NCI-H1417 (cell line): ENCODE results near the gene EGFL6.

Experiments used
- DNase-seq, 3 experiments: peaks; one replicate each; lab custom pipeline; 2025; lab: John Stamatoyannopoulos, UW

EGFL6 gene, protein sequence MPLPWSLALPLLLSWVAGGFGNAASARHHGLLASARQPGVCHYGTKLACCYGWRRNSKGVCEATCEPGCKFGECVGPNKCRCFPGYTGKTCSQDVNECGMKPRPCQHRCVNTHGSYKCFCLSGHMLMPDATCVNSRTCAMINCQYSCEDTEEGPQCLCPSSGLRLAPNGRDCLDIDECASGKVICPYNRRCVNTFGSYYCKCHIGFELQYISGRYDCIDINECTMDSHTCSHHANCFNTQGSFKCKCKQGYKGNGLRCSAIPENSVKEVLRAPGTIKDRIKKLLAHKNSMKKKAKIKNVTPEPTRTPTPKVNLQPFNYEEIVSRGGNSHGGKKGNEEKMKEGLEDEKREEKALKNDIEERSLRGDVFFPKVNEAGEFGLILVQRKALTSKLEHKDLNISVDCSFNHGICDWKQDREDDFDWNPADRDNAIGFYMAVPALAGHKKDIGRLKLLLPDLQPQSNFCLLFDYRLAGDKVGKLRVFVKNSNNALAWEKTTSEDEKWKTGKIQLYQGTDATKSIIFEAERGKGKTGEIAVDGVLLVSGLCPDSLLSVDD

DNA sequence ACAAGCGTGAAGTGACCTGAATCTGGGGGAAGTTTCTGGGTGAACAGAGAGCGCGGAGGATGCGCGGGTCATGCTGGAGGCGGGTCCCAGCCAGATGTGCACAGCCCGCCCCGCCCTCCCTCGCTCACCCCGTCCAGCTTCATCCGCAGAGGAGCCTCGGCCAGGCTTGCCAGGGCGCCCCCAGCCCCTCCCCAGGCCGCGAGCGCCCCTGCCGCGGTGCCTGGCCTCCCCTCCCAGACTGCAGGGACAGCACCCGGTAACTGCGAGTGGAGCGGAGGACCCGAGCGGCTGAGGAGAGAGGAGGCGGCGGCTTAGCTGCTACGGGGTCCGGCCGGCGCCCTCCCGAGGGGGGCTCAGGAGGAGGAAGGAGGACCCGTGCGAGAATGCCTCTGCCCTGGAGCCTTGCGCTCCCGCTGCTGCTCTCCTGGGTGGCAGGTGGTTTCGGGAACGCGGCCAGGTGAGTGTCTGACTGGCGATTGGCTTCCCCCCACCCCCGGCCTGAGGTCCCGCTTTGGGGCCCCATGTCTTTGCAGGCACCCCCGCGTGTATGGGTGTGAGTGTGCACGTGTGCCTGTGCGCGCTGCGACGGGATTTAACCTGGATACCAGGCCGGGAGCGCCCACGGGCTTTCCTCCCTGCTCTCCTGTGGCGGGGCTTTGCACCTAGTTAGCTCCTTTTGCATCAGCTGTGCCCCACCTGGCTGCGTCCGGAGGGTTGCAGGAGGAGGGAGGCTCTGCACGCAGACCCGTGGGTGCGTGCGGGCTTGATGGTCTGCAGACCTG is at the start of gene EGFL6:
TSS of gene EGFL6 (plus strand) at position 123 of the 782 bp plus-strand sequence. CDS start at position 384, 261 bp downstream.
- DNase-seq = peak in 2 of 3 experiments; percentile 53 to 60

DNA sequence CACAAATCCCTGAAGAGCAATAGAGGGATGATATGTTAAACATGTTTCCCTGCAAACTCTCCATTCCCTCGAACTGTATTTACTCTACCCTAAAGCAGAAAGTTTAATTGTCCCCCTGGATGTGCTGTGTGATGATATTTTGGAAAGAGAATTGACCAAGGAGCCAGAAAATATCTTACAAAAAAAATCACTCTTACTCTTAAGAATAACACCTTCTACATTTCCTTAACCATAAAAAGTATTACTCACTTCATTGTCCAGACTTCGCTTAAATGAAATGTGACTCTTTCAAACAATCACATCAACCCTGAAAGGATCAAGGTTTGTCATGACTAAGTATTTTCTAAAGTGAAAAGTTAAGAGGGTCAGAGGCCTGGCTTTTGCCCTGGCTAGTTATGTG is 49.0 kb upstream of the EGFL6 start:
- DNase-seq = no peak

DNA sequence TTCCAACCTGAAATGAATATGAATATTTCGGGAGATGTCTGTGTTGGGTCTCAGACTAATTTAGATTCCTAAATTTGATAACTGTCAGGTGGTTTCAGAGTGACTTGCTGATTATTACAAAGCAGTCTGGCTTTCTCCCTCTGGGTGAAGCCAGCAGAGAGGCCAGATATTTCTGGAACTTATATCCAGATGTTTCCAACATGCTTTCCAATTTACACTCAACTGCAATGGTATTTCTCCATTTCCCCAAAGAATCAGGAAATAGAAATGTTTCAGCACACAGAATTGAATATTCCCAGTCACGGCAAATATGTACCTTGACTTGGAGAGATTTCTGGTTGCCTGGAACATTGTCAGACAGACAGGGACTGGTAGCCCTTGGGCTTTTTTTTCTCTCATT is 48.5 kb upstream of the EGFL6 start:
- DNase-seq = no peak

DNA sequence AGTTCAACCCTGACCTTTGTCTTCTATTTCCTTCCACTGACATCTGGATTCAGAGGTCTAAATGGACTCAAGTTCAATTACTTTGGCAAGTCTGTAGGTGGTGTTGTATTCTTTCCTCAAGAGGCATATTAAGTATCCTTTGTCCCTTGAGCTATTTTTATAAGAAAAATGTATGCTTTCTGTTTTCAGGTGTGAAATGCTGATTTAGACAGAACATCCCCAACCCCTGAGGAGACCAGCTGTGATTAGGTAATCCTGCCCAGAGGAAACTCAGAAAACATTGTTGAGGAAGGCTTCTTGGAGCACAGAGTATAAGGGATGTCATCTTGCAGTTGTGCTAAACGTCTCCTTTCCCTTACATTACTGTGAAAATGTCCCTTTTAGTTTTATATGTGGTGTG is 46.6 kb upstream of the EGFL6 start:
- no peak for DNase-seq

DNA sequence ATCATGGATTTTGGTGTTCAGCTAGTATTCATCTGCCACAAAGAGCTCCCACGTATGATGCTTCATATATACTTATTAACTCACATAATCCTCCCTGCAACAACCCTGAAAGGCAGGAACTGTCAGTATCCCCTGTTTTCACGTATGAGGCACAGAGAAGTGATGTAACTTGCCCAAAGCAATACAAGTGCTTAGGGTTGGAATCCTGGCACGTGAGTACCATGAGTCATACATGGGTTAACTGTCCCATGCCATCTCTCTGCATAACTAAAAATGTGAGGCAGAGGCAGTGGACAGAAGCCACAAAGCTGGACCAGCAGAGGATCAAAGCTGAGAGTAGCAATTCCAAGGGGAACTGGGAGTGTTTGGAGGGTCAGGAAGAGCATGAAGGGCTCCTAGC is 35.7 kb upstream of the EGFL6 start:
- DNase-seq = no peak

DNA sequence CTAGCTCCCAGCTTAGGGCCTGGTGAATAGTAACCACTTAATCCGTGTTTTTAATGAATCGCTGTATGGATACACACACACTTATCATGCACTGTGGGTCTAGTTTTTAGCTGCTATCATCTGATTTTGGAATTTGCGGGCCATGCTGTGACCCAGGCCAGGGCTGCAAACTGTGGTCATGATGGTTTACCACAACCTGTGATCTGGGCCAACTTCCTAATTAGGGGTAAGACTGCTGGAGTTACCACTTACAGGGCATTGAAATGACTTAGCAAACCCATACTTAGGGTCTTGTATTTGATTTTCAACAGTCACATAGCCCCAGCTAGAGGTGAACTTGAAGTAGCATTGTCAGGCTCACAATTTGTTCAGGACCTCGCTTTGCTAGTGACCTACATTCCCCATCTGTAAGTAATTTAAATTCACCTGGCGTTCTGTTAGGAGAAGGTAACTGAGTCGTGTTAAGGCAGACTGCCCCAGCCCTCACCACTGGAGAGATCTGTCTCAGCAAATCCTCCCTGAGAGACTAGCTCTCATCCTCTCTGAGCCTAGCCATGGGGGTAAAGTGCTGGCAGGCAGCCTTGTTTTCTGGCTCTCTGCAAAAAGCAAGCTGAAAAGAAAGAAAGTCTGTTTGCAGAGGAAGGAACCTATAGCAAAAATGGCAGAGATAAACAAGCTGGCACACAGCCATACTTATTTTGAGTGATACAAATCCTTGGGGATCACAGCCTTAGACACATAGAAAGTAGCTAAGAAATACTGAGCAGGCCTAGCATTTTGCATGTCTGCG is 33.8 kb upstream of the EGFL6 start:
- DNase-seq = no peak

DNA sequence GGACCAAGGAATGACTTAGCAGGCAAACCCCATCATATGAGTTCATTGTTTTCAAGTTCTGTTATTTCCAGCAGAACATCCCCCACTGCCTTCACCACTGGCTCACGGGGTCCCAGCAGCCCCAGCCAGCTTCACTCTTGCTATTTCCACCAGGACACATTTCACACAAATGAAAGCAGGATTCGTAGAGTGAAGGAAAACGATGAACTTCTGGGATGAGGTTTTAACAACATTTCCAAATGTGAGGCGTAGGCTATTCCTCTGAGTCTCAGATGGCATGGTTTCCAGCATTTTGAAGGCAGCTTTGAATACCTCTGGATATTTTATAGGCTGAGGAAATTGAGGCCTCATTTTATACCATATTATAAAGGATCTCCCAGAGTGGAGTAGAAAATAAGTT is 32.9 kb upstream of the EGFL6 start:
- no peak for DNase-seq

DNA sequence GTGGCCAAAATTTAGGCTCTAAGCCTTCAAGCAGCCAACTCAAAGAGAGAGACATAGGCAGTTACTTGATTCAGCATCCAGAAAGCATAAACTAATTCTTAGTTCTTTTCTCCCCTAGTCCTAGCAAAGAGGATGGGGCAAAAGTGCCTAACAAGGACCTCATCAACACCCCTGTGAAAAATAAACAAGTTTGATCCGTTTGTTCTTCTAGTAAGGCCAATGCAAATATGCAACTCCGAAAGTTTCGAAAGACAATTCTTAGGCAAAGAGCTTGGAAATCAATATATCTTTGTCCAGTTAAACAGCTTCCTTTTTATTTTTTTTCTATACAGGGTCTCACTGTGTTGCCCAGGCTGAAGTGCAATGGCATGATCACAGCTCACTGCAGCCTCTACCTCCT is 31.0 kb upstream of the EGFL6 start:
- no peak for DNase-seq

DNA sequence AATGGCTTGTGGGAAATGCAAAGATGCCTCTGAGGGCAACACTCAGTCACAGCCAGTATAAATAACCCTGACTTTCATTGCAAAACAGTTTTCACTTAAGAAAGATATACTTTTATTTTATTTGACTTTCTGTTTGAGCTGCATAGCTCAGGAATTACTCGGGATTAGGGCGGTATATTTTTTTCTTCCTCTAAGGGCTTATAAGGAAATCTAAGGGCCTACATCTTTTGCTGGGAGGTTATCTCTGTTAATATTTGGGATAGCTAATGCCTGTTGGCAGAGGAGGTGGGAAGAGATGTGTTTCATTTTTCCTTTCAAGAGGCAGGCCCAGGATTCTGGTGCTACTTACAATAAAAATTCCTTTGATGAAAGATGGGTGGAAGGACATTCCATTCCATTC is 28.8 kb upstream of the EGFL6 start:
- no peak for DNase-seq

DNA sequence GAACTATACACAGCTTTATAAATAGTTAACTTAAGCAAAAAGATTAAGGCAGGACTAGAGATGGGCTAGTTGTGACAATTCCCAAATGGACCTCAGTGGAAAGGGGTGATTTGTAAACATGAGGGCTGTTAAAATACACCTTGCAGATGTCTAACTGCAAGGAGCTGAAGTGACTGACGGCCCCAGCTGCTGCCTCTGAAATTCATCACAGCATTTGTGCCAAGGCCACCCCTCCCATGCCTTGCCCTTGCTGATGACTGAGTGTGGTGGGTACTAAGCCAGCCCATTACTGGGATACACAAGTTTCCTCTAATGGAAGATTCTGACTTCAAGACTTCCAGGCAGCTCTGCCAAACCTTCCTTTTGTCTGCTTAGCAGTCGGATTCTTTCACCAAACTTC is 23.7 kb upstream of the EGFL6 start:
- no peak for DNase-seq

DNA sequence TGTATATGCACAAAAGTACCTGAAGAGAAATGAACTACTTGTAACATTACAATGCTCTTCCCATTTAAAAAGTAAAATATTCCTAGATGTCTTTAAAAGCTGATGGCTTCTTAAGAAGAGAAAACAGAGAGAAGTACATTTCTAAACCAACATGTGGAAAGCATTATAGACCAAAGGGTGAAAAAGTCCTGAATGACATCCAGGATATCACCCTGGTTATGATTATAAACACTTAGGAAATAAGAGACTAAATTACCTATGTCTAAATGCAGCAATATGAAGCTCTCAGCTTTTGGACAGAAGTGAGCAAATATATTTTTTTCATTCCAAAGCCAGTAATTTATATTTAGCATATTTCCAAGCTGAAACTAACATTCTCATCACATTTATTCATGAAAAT is 21.7 kb upstream of the EGFL6 start:
- no peak for DNase-seq

DNA sequence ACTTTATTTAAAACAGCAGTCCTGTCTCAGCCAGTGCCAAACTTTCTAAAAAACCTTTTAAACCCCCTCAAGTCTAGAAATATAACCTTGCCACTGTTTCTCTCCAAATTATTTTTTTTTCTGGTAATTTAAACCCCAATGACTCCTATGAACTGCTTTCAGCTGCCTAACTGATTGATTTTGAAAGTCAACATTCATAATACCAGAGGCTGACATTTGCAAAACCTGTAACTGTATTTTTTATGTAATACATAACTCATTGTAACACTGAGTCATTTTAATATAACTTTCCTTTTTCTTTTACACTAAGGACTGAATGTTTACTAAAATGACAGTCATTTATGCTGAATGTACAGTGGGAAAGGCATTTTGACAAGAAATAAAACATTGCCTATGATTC is 19.1 kb upstream of the EGFL6 start:
- DNase-seq = no peak

DNA sequence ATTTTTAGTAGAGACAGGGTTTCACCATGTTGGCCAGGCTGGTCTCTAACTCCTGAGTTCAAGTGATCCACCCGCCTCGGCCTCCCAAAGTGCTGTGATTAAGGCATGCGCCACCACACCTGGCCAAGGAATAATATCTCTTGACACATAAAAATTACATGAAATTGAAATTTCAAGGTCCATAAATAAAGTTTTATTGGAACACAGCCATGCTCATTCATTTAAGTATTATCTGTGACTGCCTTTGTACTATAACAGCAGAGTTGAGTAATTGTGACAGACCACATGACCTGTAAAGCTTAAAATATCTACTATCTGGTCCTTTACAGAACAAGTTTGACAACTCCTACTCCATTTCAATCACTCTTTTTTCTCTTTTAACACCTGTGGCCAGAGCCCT is 17.8 kb upstream of the EGFL6 start:
- DNase-seq = no peak

DNA sequence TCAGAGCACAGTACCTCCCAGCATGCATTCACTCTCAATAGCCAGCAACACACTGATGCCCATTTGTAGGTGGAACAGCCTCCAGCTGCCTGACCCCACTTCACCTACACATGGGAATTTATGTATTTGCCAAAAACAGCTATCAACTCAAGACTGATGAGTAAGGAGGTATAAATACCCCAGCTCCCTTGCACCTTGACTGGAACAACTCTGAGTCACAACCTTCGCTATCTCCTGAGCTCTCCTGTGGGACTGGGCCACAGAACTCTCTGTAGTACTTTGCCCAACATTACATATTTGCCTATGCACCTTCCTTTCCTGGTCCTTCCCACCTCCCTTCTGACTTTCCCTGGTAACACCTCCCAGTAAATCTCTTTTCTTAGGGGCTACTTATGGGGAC is 16.5 kb upstream of the EGFL6 start:
- no peak for DNase-seq

DNA sequence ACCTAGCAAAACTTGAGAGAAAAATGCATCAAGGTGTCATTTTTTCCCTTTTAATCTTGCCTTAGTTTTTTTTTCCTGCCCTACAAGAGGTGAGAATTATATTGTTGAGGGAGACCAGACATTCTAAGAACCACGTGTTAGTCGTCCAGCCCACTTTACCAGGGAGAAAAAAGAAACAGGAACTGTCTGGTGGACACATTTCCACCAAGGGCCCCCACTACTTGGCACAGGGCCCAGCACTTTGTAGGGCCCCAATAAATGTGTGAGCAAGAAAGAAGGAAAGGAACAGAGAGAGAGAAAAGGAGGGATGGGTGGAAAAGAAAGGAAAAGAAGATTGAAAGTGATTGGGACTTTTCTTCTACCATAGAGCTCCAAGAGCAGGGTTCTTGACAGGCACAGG is 3.9 kb upstream of the EGFL6 start:
- no peak for DNase-seq

DNA sequence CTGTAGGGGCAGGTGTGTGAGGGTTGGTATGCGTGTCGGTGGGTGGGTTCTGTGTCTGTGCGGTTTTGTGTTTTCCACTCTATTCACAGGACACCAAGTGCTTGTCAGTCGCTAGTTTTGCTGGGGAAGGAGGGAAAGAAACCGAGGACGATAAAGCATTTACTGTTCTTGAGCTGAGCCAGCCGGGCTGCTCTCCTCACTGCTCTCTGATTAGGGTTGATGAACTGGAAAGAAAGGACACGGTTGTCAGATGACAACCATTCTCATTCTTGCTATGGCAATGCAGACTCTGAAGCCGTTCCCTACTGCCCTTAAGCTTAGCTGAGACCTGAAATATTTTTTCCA is 832 bp downstream of the EGFL6 start:
- no peak for DNase-seq

DNA sequence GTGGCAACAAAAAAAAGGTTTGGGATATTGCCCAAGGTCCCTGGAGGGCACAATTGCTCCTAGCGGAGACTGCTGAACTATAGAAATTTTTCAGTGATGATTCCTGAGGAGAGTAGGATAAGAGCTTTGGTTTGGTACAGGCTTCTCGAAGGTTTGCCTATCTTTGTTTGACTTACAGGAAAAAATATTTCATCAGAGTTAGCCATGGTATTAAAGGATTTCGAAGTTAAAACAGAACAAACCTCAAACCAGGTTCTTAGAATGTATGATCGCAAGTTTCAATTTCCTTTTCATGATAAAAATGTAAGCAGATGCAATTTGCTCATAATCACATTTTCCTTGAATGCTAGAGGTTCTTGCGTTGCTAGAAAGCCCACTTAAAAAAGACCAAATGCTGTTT is 1.7 kb downstream of the EGFL6 start:
- DNase-seq = no peak

DNA sequence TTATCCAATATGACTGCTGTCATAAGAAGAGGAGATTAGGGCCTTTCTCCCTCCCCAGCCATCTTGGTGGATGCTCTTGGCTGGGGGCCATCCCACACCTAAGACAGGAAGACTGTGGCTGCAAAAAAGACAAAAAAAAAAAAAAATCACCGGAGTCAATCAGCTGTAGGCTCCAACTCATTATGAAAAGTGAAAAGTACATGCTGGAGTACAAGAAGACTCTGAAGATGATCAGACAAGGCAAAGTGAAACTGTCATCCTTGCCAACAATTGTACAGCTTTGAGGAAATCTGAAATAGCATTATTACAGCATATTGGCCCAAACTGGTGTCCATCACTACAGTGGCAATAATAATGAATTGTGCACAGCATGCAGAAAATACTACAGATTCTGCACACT is 5.2 kb downstream of the EGFL6 start:
- no peak for DNase-seq

DNA sequence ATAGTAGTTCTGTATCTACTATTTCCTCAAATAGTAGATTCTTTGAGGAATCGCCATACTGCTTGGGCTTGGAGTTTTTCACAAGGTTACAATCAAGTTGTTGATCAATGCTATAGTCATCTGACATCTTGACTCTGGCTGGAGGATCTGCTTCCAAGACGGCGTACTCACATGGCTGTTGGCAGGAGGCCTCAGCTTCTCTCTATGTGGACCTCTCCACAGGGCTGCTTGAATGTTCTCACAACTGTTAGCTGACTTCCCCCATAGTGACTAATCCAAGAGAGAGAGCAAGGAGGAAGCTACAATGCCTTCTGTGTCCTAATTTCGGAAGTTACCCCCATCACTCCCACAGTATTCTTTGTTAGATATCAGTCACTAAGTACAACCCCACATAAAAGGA is 10.3 kb downstream of the EGFL6 start:
- no peak for DNase-seq

DNA sequence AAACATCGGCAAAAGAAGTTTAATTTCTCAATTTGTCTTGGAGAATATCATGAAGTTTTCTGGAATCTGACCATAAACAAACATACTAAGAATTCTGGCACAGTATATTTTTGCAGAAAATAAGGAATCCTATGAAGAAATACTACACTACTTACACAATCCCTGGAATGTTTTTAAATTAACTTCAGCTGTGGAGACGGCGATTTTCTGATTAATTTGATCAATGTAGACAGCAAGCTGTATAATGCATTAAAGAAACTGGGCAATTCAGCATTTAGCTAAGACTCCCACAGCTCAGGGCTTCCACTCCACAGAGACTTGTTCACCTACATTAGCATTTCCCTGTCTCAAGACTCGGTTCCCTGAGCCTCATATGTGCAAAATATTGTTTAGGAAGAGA is 12.2 kb downstream of the EGFL6 start:
- no peak for DNase-seq

DNA sequence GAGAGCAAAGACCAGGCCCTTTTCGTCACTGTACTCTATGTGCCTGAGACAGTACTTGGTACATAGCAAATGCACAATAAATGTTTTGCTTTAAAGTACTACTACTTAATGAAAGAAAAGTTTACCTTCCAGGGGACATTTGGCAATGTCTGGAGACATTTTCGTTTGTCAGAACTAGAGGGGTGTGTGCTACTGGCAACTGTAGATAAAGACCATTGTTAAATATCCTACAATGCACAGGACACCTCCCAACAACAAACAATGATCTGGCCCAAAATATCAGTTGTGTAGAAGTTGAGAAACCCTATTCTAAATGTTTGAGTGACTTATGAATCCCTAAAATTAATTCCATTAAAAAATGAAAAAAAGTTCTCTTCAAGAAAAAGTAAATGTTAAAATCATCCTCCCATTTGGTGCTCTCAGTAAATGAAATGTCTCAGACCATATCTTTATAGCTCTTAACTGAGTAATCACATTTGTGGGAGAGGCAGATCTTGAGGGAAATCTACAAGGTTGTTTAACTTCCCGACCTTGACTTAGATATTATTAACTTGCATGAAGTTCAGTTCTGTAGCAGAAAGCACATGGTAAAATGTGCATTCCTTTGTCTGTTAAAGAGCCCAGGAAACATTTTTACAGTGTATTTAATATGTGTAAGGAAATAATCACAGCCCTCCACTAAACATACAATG is 18.5 kb downstream of the EGFL6 start:
- no peak for DNase-seq

DNA sequence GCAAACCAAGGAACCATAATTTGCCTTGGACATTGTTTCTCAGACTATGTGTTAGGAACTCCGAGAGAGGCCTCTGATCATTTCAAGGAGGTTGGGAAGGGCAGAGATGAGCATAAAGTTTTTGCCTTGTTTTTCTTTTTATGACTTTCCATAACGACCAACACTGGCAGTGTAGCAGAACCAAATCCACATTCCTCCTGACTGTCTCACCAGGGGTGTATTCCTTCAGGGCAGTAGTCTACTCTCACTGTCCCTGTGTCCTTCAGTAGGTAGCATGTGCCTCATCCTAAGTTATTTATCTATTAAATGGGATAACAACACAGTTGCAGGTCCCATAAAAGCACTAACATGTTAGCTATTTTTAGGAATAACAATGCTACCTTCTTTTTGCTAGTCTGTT is 20.8 kb downstream of the EGFL6 start:
- DNase-seq = no peak
